Activated T-cell treated with anti-CD3 and anti-CD28 coated beads for 1 hour (primary cell): Measurements from ENCODE around the gene AEBP1.

ENCODE experiments used
- DNase-seq: peaks from one replicate; pipeline ENCODE4 v3.0.0-alpha.2; 2020; ENCODE audit warnings: low read depth

Gene AEBP1

GRCh38 chr7:44104860-44105771 lies 971 bp downstream of the AEBP1 start:
- no peak for DNase-seq

GRCh38 chr7:44105832-44106231 lies 1.7 kb downstream of the AEBP1 start:
- DNase-seq = no peak

DNA sequence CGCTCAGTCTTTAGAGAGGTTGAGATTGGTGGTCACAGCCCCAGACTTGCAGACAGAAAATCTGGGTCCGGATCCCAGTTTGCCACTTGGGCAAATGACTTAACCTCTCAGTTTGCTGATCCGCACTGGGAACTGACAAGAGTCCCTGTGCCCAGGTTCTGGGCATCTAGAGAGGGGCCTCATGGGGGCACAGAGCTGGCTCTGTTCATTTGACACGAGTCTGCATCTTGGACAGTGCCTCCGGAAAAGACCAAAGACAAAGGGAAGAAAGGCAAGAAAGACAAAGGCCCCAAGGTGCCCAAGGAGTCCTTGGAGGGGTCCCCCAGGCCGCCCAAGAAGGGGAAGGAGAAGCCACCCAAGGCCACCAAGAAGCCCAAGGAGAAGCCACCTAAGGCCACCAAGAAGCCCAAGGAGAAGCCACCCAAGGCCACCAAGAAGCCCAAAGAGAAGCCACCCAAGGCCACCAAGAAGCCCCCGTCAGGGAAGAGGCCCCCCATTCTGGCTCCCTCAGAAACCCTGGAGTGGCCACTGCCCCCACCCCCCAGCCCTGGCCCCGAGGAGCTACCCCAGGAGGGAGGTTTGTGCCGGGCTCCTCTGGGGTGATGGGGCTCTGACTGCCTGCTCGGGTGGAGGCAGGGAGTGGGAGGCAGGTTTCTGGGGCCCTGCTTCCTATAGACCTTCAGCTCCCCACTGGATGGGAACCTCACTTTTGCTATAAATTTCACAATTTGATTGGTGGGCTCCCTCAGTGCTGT lies 2.3 kb downstream of the AEBP1 start:
- no peak for DNase-seq

DNA sequence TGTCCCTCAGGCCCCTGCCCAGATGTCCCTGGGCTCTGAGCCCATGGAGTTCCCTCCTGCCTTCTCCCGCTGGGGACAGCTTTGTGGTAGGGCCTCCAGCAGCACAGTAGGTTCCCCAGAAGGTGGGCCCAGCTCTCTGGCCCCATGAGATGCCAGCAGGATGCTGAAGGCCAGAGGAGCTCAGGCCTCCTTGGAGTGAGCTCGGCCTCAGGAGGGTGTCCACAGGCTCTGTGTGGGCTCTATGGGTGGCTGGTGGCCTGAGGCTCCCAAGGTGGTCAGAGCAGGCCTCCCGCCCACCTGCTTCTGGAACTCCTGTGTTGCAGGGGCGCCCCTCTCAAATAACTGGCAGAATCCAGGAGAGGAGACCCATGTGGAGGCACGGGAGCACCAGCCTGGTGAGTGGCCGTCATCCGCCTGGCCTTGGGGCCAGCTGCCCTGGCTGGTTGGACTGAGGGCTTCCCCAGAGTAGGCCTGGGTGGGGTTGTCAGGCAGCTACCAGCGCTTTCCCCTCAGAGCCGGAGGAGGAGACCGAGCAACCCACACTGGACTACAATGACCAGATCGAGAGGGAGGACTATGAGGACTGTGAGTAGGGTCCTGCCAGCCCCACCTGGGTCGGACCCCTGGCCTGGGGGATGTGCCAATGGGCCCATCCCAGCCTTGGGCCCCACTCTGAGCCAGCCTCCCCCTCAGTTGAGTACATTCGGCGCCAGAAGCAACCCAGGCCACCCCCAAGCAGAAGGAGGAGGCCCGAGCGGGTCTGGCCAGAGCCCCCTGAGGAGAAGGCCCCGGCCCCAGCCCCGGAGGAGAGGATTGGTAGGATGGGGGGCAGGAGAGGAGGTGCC lies 3.2 kb downstream of the AEBP1 start:
- no peak for DNase-seq

DNA sequence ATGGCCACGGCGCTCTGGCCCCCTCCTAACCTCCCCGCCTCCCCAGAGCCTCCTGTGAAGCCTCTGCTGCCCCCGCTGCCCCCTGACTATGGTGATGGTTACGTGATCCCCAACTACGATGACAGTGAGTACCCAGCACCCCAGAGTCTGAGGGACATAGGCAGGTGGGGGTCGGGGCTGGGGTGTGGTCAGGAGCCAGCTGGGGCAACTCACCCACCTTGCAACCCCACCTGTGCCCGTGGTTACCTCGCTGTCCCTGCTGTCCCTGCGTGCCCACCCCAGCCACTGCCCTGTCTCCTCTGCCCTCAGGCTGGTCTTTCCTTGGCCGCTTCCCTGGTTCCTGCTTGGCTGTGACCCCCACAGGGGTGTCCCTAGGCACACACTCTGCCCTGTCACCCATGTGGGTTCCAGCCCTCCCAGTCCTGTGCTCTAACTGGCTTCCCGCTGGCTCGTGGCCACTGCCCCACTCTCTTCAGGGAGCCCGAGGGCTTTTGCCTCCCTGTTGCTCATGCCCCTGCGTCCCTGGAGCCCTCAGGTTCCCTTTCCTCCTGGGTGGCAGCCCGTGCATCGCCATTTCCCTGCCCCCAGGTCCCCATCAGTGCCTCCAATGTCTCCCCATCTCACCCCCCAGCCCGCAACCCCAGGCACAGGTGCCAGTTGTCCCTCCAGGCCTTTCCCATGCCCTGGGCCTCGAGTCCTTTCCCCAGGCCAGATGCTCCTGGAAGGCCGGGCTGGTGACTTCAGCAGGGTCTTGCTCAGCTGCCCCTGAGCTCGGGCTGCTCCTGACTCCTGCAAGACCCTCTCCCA lies 4.0 kb downstream of the AEBP1 start:
- no peak for DNase-seq

GRCh38 chr7:44108768-44109750 lies 4.9 kb downstream of the AEBP1 start:
- no peak for DNase-seq

- no peak for DNase-seq
Observed at GRCh38 chr7:44109991-44110390, 5.8 kb downstream of the AEBP1 start.

GRCh38 chr7:44110719-44111635 lies 6.8 kb downstream of the AEBP1 start:
- no peak for DNase-seq

DNA sequence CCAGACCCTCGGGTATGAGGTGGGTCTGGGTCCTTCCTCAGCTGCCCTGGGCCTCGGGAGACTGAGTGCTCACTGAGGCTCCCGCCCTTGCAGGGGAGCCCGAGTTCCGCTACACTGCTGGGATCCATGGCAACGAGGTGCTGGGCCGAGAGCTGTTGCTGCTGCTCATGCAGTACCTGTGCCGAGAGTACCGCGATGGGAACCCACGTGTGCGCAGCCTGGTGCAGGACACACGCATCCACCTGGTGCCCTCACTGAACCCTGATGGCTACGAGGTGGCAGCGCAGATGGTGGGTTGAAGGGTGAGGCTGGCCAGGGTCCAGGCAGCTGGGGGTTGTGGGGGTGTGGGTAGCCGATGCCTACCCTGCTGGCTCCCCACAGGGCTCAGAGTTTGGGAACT lies 7.6 kb downstream of the AEBP1 start:
- DNase-seq = no peak

DNA sequence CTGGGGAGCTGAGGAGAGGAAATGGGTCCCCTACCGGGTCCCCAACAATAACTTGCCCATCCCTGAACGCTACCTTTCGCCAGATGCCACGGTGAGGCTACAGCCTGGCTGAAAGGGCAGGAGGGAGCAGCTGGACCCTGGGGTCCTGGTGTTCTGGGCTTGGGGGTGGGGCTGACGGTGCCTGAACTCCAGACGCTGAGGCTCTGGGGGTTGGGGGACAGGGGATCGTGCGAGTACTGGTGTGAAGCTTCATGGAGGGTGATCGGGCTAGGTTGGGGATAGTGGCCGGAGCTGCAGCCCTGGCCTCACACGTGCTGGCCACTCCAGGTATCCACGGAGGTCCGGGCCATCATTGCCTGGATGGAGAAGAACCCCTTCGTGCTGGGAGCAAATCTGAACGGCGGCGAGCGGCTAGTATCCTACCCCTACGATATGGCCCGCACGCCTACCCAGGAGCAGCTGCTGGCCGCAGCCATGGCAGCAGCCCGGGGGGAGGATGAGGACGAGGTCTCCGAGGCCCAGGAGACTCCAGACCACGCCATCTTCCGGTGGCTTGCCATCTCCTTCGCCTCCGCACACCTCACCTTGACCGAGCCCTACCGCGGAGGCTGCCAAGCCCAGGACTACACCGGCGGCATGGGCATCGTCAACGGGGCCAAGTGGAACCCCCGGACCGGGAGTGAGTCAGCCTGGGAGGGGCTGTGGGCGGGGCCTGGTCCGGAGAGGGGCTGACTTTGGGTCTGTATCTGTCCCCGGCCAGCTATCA lies 8.3 kb downstream of the AEBP1 start:
- DNase-seq = no peak

- DNase-seq = no peak
Observed at GRCh38 chr7:44112997-44113763, 9.0 kb downstream of the AEBP1 start.

DNA sequence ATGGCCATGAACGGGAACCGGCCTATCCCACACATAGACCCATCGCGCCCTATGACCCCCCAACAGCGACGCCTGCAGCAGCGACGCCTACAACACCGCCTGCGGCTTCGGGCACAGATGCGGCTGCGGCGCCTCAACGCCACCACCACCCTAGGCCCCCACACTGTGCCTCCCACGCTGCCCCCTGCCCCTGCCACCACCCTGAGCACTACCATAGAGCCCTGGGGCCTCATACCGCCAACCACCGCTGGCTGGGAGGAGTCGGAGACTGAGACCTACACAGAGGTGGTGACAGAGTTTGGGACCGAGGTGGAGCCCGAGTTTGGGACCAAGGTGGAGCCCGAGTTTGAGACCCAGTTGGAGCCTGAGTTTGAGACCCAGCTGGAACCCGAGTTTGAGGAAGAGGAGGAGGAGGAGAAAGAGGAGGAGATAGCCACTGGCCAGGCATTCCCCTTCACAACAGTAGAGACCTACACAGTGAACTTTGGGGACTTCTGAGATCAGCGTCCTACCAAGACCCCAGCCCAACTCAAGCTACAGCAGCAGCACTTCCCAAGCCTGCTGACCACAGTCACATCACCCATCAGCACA lies 9.7 kb downstream of the AEBP1 start:
- no peak for DNase-seq

DNA sequence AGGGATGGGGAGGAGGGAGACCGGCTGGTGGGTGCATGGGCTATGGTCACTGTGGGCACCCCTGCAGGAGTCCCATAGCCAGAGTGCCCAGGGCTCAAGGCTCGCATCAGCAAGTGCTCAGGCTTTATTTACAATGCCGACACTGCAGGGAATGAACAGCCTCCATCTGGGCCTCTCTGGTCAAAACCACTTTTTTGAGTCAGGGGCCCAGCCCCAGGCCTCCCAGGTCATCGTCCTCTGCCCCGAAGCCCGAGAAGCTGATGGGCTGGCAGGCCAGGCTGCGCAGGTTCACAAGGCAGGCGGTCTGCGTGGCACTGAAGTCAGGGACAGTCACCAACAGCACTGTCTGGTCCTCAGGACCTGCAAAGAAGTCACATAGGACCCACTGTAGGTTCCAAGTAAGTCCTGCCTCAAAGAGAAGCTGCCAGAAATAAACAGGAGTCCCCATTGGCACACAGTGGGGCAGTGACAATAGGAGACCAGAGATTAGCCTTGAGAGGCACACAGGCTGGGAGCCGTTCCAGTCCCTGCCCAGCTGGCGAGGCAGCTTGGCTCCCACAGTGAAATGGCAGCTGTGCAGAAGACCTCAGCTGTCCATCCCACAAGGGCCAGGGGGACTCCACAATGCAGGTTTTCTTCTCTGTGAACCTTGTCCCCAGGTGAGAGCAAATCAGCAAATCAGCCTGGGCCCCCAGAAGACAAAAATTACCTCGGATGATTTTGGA lies 10.6 kb downstream of the AEBP1 start:
- no peak for DNase-seq

DNA sequence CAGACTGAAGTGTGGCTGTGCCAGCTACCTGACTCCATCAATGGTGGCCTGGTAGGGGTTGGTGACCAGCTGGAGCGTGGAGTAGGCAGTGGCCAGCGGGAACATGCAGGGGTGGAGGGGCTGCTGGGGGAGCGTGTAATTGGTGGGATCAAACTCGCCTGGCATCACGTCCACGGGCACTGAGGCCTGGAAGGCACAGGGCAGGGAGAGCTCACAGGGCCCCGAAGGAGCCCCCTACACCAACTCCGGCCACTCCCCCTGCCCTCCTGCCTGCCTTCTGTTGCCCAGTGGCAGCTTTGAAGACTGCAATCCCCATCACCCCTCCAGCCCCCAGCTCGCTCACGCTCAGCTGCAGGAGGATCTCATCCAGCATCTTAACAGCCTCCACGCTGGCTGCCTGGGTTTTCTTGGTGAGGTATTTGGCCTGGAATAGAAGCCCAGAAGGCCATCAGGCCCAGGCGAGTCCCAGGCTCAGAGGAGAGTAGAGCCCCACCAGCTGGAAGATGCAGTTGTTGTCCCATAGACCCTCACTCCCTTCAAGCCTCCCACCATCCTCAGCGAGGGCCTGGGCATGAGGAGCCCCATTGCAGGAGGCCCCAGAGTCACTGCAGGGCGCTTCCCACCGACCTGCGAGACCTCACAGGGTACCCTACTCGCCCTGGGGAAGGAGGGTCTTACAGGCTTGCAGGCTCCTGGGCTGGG lies 12.1 kb downstream of the AEBP1 start:
- no peak for DNase-seq

- DNase-seq = no peak
Observed at GRCh38 chr7:44116789-44117666, 12.9 kb downstream of the AEBP1 start.
